HepG2 (cell line): ENCODE measurements around the gene CPEB3. TPM values are rescaled to one million over a fixed set of nuclear protein-coding genes. Genes with fewer than 3 reads are reported as not detected.

Experiments used
- CC2D1A ChIP-seq: sonication (generic); formaldehyde crosslinking; IDR thresholded peaks from 2 replicates; pipeline ENCODE4 v1.8.1; 2023; ENCODE audit warnings: mild to moderate bottlenecking, missing genetic modification reagents
- EP300 ChIP-seq, 3 experiments: sonication (generic) in 1 of 3; formaldehyde crosslinking in 1 of 3; IDR thresholded peaks; 2 replicates each; pipeline versions ENCODE4 v1.5.1 to v1.6.1; 2011 to 2020; ENCODE audit warnings: low read depth in 2 of 3, low read length in 2 of 3, borderline replicate concordance in 1 of 3, improper control_type of control experiment in 1 of 3, mild to moderate bottlenecking in 1 of 3, missing genetic modification reagents in 1 of 3, moderate library complexity in 1 of 3
- ETV6 ChIP-seq: sonication (generic); formaldehyde crosslinking; conservative IDR thresholded peaks from 2 replicates; pipeline ENCODE4 v1.4.0; 2020; ENCODE audit warnings: missing genetic modification reagents
- FIP1L1 ChIP-seq: fragments of 200-400 bp; formaldehyde crosslinking; IDR thresholded peaks from 2 replicates; pipeline ENCODE4 v1.6.1; 2018; ENCODE audit warnings: low read depth, mild to moderate bottlenecking, low read length, moderate library complexity, borderline replicate concordance; ENCODE audit not compliant: insufficient read depth
- FOSL2 ChIP-seq: sonication (generic); formaldehyde crosslinking; IDR thresholded peaks from 2 replicates; pipeline ENCODE4 v1.4.0; 2020; ENCODE audit warnings: missing genetic modification reagents
- GZF1 ChIP-seq: sonication (generic); formaldehyde crosslinking; IDR thresholded peaks from 2 replicates; pipeline ENCODE4 v1.5.1; 2020; ENCODE audit warnings: mild to moderate bottlenecking, missing genetic modification reagents
- JUND ChIP-seq: sonication (generic); formaldehyde crosslinking; IDR thresholded peaks from 2 replicates; pipeline ENCODE4 v1.8.0; 2022; ENCODE audit warnings: mild to moderate bottlenecking, missing genetic modification reagents
- KMT2B ChIP-seq: IDR thresholded peaks from 2 replicates; pipeline ENCODE4 v1.6.1; 2016; ENCODE audit warnings: missing genetic modification reagents, missing compliant biosample characterization
- MIER3 ChIP-seq: IDR thresholded peaks from 2 replicates; pipeline ENCODE4 v1.6.1; 2016; ENCODE audit warnings: missing compliant biosample characterization, borderline replicate concordance
- PHB2 ChIP-seq: fragments of 450-650 bp; IDR thresholded peaks from 2 replicates; pipeline ENCODE4 v1.6.1; 2018; ENCODE audit not compliant: partially characterized antibody
- POLR2A ChIP-seq, 2 experiments: IDR thresholded peaks; 2 replicates each; pipeline ENCODE4 v1.6.1; 2011; ENCODE audit warnings: low read depth in 2 of 2, low read length in 2 of 2, mild to moderate bottlenecking in 1 of 2, moderate library complexity in 1 of 2; ENCODE audit not compliant: insufficient read depth in 1 of 2
- PPARG ChIP-seq: conservative IDR thresholded peaks from 2 replicates; pipeline ENCODE4 v1.6.1; 2016; ENCODE audit warnings: missing biosample characterization, missing genetic modification reagents
- RARG ChIP-seq: sonication (generic); formaldehyde crosslinking; IDR thresholded peaks from 2 replicates; pipeline ENCODE4 v1.4.0; 2020; ENCODE audit warnings: low read depth, mild to moderate bottlenecking, missing genetic modification reagents
- RFX3 ChIP-seq: IDR thresholded peaks from 2 replicates; pipeline ENCODE4 v1.6.1; 2016; ENCODE audit warnings: missing biosample characterization, missing genetic modification reagents
- RFX5 ChIP-seq: IDR thresholded peaks from 2 replicates; pipeline ENCODE4 v1.6.1; 2011; ENCODE audit warnings: low read depth, low read length, improper control_type of control experiment
- STAG1 ChIP-seq: sonication (generic); formaldehyde crosslinking; IDR thresholded peaks from 2 replicates; pipeline ENCODE4 v1.4.0; 2020; ENCODE audit warnings: missing genetic modification reagents
- TOPORS ChIP-seq: sonication (generic); formaldehyde crosslinking; IDR thresholded peaks from 2 replicates; pipeline ENCODE4 v1.8.0; 2023; ENCODE audit warnings: mild to moderate bottlenecking, missing genetic modification reagents
- ZC3H13 ChIP-seq: sonication (generic); formaldehyde crosslinking; IDR thresholded peaks from 2 replicates; pipeline ENCODE4 v1.8.1; 2023; ENCODE audit warnings: mild to moderate bottlenecking, missing genetic modification reagents, moderate library complexity
- ZFP36L1 ChIP-seq: sonication (generic); formaldehyde crosslinking; IDR thresholded peaks from 2 replicates; pipeline ENCODE4 v1.8.0; 2022; ENCODE audit warnings: mild to moderate bottlenecking, missing genetic modification reagents, moderate library complexity
- ZNF274 ChIP-seq: sonication (generic); formaldehyde crosslinking; IDR thresholded peaks from 2 replicates; pipeline ENCODE4 v1.5.1; 2020; ENCODE audit warnings: mild to moderate bottlenecking, missing genetic modification reagents
- ZNF510 ChIP-seq: sonication (generic); formaldehyde crosslinking; IDR thresholded peaks from 2 replicates; pipeline ENCODE4 v1.4.0; 2020; ENCODE audit warnings: low read depth, mild to moderate bottlenecking, missing genetic modification reagents
- ZNF547 ChIP-seq: sonication (generic); formaldehyde crosslinking; IDR thresholded peaks from 2 replicates; pipeline ENCODE4 v1.5.1; 2020; ENCODE audit warnings: mild to moderate bottlenecking, missing genetic modification reagents
- ZNF572 ChIP-seq: sonication (generic); formaldehyde crosslinking; IDR thresholded peaks from 2 replicates; pipeline ENCODE4 v1.5.1; 2020; ENCODE audit warnings: mild to moderate bottlenecking, missing genetic modification reagents
- ZNF652 ChIP-seq: IDR thresholded peaks from 2 replicates; pipeline ENCODE4 v1.6.1; 2016; ENCODE audit warnings: low read depth, borderline replicate concordance
- ZNF768 ChIP-seq: sonication (generic); formaldehyde crosslinking; IDR thresholded peaks from 2 replicates; pipeline ENCODE4 v1.4.0; 2020; ENCODE audit warnings: missing genetic modification reagents
- ZNF816 ChIP-seq: sonication (generic); formaldehyde crosslinking; IDR thresholded peaks from 2 replicates; pipeline ENCODE4 v1.8.0; 2022; ENCODE audit warnings: missing genetic modification reagents, mild to moderate bottlenecking, borderline replicate concordance
- ZSCAN29 ChIP-seq: sonication (generic); formaldehyde crosslinking; conservative IDR thresholded peaks from 2 replicates; pipeline ENCODE4 v1.4.0; 2020; ENCODE audit warnings: mild to moderate bottlenecking, missing genetic modification reagents
- polyA plus RNA-seq, 8 experiments: library from polyadenylated mRNA; depleted of rRNA in 3 of 8; stranded (reverse) in 7 of 8; unstranded in 1 of 8; fragments of >200 nt; fragmentation: Illumina TruSeq in 4 of 8; extraction: Trizol in 4 of 8; gene quantifications; 2 replicates each; pipeline versions ENCODE4 v1.2.1 to v1.2.3, GENCODE V29; 2011 to 2016; ENCODE audit warnings: low read depth in 4 of 8, missing spikeins in 1 of 8, mixed read lengths in 1 of 8; ENCODE audit not compliant: insufficient read depth in 1 of 8
- total RNA-seq, 5 experiments: library from RNA; depleted of rRNA; stranded (reverse); fragments of >200 nt; fragmentation: Illumina TruSeq; extraction: Trizol; gene quantifications; 2 replicates each; pipeline ENCODE4 v1.2.3, GENCODE V29; 2016; ENCODE audit warnings: low read depth in 1 of 5
- TF ChIP-seq, protein P1 (sequence below): sonication (generic); formaldehyde crosslinking; IDR thresholded peaks from 2 replicates; pipeline ENCODE4 v1.4.0; 2020; ENCODE audit warnings: missing genetic modification reagents, mild to moderate bottlenecking, borderline replicate concordance
- TF ChIP-seq, protein P2 (sequence below): sonication (generic); formaldehyde crosslinking; IDR thresholded peaks from 2 replicates; pipeline ENCODE4 v1.8.0; 2022; ENCODE audit warnings: missing genetic modification reagents, low read depth, mild to moderate bottlenecking, borderline replicate concordance
- TF ChIP-seq, protein P3 (sequence below): sonication (generic); formaldehyde crosslinking; IDR thresholded peaks from 2 replicates; pipeline ENCODE4 v1.4.0; 2020; ENCODE audit warnings: mild to moderate bottlenecking, missing genetic modification reagents

The CPEB3 gene
- total and polyA plus RNA-seq, 2 of the 13 experiments (the other 11 are each of a cell fraction or from before 2014, with no cell fraction given), result 0.66 to 0.70 TPM

DNA sequence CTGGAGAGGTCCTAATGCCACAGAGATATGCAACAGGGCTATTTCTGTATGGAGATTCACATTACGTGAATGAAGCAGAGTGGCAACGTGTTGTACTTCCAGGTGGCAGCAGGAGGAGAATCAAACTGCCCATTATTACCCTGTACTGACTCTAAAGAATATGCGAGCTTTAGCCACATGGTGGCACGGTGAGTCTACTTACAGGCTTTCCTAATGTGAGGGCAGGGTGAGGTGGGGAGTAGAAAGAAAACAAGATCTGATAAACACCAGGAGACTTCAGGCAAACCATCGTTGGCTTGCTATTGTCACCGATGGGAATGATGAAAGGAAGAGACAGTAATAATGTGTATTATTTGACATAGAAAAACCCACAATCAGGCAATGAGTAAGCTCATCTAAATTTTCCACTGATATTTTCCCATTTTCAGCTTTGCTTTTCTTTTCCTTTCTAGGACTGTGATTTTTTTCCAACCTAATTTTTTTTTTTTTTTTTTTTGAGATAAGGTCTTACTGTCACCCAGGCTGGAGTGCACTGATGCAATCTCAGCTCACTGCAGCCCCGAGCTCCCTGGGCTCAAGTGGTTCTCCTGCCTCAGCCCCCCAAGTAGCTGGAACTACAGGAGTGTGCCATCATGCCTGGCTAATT, 203.0 kb downstream of the CPEB3 start (continued):
- TF ChIP-seq GZF1 (CRISPR knock-in tag) (no peak), ZSCAN29 (0 out of 2 replicates have a peak, but pooled peaks have one; percentile 23), RARG (CRISPR knock-in tag) (no peak), MIER3 (CRISPR knock-in tag) (peak; percentile 57; the same call in 1 of the 2 replicates), RFX5 (no peak), ZNF652 (CRISPR knock-in tag) (0 out of 2 replicates have a peak, but pooled peaks have one; percentile 20), ZFP36L1 (CRISPR knock-in tag) (no peak), ZNF274 (no peak), ZC3H13 (CRISPR knock-in tag) (no peak), ETV6 (no peak), EP300 (IDR thresholded peaks at IDR 0.05; ENCODE audit: low read depth in 2 of 2, low read length in 2 of 2) (no peak; a peak in 1 of 4 replicates), EP300 (CRISPR knock-in tag; IDR thresholded peaks at IDR 0.05; ENCODE audit: borderline replicate concordance) (no peak), ZNF547 (CRISPR knock-in tag) (no peak), ZNF768 (CRISPR knock-in tag) (no peak), CC2D1A (CRISPR knock-in tag) (no peak), POLR2A (IDR thresholded peaks at IDR 0.05; ENCODE audit: insufficient read depth in 1 of 2, low read depth in 2 of 2, low read length in 2 of 2) (no peak), ZNF510 (CRISPR knock-in tag) (no peak), RFX3 (CRISPR knock-in tag) (no peak), JUND (CRISPR knock-in tag) (no peak), PHB2 (no peak), ZNF572 (CRISPR knock-in tag) (no peak), TOPORS (CRISPR knock-in tag) (no peak), FIP1L1 (no peak), KMT2B (CRISPR knock-in tag) (peak; percentile 44; the same call in 1 of the 2 replicates), PPARG (CRISPR knock-in tag) (no peak), FOSL2 (no peak; the same call in 1 of the 2 replicates), STAG1 (CRISPR knock-in tag) (peak; percentile 99), ZNF816 (CRISPR knock-in tag) (no peak)
- TF ChIP-seq, protein P1, sequence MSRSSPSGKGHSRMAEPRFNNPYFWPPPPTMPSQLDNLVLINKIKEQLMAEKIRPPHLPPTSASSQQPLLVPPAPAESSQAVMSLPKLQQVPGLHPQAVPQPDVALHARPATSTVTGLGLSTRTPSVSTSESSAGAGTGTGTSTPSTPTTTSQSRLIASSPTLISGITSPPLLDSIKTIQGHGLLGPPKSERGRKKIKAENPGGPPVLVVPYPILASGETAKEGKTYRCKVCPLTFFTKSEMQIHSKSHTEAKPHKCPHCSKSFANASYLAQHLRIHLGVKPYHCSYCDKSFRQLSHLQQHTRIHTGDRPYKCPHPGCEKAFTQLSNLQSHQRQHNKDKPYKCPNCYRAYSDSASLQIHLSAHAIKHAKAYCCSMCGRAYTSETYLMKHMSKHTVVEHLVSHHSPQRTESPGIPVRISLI, result peak; percentile 15; the same call in 1 of the 2 replicates
- TF ChIP-seq, protein P2, sequence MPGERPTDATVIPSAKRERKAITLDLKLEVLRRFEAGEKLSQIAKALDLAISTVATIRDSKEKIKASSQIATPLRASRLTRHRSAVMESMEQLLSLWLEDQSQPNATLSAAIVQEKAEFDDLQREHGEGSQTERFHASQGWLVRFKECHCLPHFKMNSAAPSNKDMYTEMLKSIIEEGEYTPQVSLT (CRISPR knock-in tag), result no peak
- TF ChIP-seq, protein P3, sequence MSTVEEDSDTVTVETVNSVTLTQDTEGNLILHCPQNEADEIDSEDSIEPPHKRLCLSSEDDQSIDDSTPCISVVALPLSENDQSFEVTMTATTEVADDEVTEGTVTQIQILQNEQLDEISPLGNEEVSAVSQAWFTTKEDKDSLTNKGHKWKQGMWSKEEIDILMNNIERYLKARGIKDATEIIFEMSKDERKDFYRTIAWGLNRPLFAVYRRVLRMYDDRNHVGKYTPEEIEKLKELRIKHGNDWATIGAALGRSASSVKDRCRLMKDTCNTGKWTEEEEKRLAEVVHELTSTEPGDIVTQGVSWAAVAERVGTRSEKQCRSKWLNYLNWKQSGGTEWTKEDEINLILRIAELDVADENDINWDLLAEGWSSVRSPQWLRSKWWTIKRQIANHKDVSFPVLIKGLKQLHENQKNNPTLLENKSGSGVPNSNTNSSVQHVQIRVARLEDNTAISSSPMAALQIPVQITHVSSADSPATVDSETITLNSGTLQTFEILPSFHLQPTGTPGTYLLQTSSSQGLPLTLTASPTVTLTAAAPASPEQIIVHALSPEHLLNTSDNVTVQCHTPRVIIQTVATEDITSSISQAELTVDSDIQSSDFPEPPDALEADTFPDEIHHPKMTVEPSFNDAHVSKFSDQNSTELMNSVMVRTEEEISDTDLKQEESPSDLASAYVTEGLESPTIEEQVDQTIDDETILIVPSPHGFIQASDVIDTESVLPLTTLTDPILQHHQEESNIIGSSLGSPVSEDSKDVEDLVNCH, result no peak
